Middle frontal gyrus (tissue), 1 donor: Measurements from ENCODE around the gene RGS10.

Source experiments
- DNase-seq: peaks from one replicate; pipeline ENCODE4 v3.0.0-alpha.2; 2015; ENCODE audit warnings: low spot score; ENCODE audit errors: extremely low spot score

Gene RGS10

GRCh38 chr10:119518936-119519335, 23.6 kb downstream of the RGS10 start:
- DNase-seq: no peak

- DNase-seq: no peak
Measured at GRCh38 chr10:119518176-119518575, 24.3 kb downstream of the RGS10 start.

- DNase-seq: no peak
Measured at GRCh38 chr10:119517235-119518141, 25.0 kb downstream of the RGS10 start.

DNA sequence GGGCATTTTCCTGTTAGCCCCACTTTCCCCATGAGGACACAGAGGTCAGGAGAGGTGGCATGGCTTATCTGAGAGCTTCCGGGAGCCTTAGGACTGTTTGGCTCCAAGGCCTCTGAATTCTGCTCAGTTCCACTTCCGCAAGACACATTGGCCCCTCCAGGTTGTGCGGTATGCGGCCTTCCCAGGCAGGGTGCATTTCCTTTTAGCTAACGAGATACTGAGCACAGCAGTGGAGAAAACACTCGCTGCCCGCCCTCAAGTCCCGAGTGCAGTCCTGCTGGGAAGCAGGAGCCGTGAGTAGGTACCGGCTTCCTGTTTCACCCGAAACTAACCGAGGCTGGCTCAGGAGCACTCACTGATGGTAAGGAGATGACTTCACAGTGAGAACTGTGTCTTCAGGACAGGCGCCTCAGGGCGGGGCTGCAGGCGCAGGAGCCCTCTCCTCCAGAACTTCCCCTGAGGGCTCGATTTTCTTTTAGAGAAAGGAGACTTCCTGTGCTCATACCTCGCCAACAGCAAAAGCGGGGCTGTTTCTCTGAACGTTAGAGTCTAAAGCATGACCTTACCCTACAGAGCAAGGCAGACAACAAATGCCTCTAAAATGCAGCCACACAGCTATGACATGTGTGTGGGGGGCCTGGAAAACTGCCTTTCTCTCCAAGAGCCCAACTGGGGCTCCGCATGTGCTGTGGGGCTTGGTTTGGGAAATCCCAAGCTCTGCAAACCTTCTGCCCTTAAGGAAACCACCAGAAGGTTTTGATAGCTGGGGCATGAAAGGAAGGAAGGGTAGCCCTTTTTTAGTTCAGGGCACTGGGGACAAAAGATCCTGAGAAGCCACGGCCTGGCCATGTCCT, 25.9 kb downstream of the RGS10 start:
- no peak for DNase-seq

- DNase-seq: no peak
Measured at GRCh38 chr10:119515511-119516045, 26.9 kb downstream of the RGS10 start.

GRCh38 chr10:119514819-119515218, 27.7 kb downstream of the RGS10 start:
- DNase-seq: no peak

GRCh38 chr10:119511828-119512515, 30.5 kb downstream of the RGS10 start:
- no peak for DNase-seq

- DNase-seq: no peak
Measured at GRCh38 chr10:119509909-119510451, 32.5 kb downstream of the RGS10 start.

DNA sequence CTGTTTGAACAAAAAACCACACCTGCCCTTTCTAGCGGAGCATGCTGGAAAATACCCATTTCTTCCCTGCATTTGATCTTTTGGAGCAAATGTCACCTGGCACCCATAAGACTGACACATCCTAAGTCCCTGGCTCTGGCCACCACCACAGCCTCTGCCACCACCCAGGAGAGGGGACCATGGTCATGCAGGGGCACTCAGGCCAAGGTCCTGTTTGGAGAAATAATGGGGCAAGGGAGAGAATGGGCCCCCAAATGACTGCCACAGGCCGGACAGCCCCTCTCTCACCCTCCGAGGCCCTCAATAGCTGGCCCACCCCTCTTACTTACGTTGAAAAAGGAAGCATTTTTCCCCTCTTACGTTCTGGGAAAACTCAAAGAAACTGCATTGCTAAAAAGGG, 35.4 kb downstream of the RGS10 start:
- no peak for DNase-seq

- no peak for DNase-seq
Measured at GRCh38 chr10:119505588-119506315, 36.8 kb downstream of the RGS10 start.

DNA sequence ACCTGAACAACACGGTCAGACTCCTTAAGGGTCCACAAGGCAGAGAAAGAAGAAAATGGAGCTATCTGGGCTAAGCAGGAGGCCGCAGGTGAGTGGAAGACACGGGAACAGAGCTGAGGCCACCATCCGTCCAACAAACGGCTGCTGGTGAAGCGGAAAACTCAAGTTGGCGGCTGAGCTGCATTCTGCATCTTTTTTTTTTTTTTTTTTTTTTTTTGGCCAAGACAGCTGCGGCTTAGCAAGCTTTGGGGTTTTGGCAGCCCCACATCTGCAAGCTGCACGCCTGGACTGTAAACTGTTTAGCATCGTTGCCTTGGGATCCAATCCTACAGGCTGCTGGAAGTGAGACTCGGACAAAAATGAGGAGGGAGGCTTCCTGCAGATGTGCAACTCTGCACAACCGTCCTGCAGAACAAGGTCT, 37.4 kb downstream of the RGS10 start:
- no peak for DNase-seq

DNA sequence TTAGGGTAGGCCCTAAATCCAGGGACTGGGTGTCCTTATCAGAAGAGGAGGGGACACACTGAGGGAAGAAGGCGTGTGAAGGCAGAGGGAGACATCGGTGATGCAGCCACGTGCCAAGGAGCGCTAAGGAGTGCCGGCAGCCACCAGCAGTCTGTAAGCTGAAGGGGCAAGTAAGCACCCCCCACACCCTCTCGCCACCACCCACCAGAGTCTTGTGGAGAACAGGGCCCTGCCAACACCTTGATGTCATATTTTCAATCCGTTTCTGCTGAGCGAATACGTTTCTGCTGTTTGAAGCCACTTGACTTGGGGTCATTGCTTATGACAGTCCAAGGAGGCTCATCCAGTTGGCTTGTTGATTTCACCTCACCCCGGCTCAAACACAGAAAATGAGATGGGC, 37.9 kb downstream of the RGS10 start:
- no peak for DNase-seq

- DNase-seq: no peak
Measured at GRCh38 chr10:119503821-119504220, 38.7 kb downstream of the RGS10 start.

- no peak for DNase-seq
Measured at GRCh38 chr10:119502618-119503155, 39.8 kb downstream of the RGS10 start.

DNA sequence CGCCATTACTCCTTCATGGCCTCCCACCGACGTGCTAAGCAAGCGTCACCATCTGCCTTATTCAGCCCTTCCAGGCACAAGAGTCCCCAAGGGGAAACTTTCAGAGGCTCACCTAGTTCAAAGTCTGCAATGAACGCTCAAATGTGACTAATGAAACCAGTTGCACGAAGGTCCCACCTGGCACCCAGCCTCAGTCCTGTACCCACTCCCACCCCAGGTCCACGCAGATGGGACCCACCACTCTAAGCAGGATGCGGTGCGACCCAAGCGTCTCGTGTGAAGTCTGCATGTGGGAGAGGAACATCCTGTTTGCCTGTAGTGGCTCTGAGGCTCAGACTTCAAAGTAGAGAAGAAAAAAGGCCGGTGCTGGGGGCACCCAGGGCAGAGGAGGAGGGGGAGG, 40.3 kb downstream of the RGS10 start:
- DNase-seq: no peak

DNA sequence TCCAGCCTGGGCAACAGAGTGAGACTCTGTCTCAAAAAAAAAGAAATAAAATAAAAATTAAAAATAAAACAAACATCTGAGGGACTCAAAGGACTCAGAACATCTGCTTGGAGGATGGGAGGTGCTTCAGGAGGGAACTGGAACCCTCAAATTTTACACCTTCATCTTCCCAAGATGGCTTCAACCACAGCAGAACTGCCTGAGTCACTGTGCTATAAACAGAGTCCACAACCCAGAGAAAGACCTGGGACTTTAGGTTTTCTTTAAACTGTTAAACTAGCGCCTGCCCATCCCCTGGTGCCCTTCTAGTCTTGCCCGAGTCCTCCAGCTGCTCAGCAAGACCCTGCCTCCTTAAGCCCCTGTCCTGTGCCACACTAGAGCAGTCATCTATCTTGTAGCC, 40.8 kb downstream of the RGS10 start:
- no peak for DNase-seq

GRCh38 chr10:119500821-119501220, 41.7 kb downstream of the RGS10 start:
- no peak for DNase-seq

DNA sequence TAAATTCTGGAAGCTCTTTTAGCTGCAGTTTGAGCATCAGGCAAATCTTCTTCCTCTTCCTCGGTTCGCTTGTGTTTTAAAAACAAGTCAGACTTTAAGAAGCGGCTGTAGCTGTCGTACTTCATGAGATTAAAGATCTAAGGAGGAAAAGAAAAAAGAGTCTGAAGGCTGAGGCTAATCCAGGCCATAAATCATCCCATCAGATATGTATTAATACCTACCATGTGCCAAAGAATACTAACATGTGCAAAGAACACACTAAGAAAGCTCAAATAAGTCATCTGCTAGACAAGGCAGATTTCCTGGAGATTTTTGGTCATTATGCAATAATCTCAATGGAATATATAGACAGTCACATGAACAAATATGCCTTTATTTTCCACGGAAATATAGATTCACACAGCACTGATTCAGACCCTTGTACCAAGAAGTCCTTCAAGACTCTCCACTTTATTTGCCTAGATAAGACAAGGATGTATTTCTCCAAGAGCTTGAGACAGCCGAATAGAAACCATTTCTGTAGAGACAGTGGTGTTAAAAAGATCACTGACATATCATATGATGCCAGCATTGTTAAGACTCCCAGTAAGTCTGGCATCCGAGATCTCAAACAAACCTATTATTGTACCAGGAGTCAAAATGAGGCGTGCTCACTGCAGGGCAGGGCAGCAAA, 42.3 kb downstream of the RGS10 start:
- no peak for DNase-seq

GRCh38 chr10:119499677-119500002, 42.9 kb downstream of the RGS10 start:
- DNase-seq: no peak
